GM12864 (cell line): ENCODE measurements around the gene RTN1.

Source experiments
- DNase-seq: peaks from one replicate; pipeline ENCODE4 v3.0.0-alpha.2; 2011; ENCODE audit warnings: low read depth
- H3K4me3 ChIP-seq: 2 replicates; pipeline ENCODE4 v1.5.1; 2011; ENCODE audit warnings: mild to moderate bottlenecking, low read depth, low read length, control low read depth
- CTCF ChIP-seq: IDR thresholded peaks from 2 replicates; pipeline ENCODE4 v1.5.1; 2011; ENCODE audit warnings: low read depth, mild to moderate bottlenecking, moderate library complexity, low read length, control low read depth, inconsistent platforms; ENCODE audit errors: missing control alignments

RTN1 gene

GRCh38 chr14:59777006-59777579, 93.5 kb downstream of the RTN1 start:
- no peak overlapping the region for H3K4me3 ChIP-seq
- TF ChIP-seq CTCF: no peak
- DNase-seq: no peak

- DNase-seq: no peak
- H3K4me3 ChIP-seq: no peak overlapping the region
- TF ChIP-seq CTCF: no peak
These were observed 94.1 kb downstream of the RTN1 start for GRCh38 chr14:59776468-59776867.

- DNase-seq: no peak
- no peak overlapping the region for H3K4me3 ChIP-seq
- no peak for TF ChIP-seq CTCF
These were observed 98.3 kb downstream of the RTN1 start for GRCh38 chr14:59772233-59772632.

GRCh38 chr14:59771577-59771976, 99.0 kb downstream of the RTN1 start:
- DNase-seq: no peak
- no peak overlapping the region for H3K4me3 ChIP-seq

GRCh38 chr14:59769586-59769985, 101.0 kb downstream of the RTN1 start:
- DNase-seq: no peak
- no peak overlapping the region for H3K4me3 ChIP-seq
- no peak for TF ChIP-seq CTCF

More at GRCh38 chr14:59771577-59771976, 99.0 kb downstream of the RTN1 start:
- TF ChIP-seq CTCF: no peak

GRCh38 chr14:59768855-59769375, 101.7 kb downstream of the RTN1 start:
- DNase-seq: no peak
- no peak overlapping the region for H3K4me3 ChIP-seq
- no peak for TF ChIP-seq CTCF

- TF ChIP-seq CTCF: no peak
- no peak overlapping the region for H3K4me3 ChIP-seq
- no peak for DNase-seq
These were observed 108.7 kb downstream of the RTN1 start for GRCh38 chr14:59761851-59762250.
